K562 (cell line): ENCODE results near the gene RSPH6A. TPM values are rescaled to one million over a fixed set of nuclear protein-coding genes. Genes with fewer than 3 reads are reported as not detected.

Source experiments
- BHLHE40 ChIP-seq: IDR thresholded peaks from 2 replicates; pipeline ENCODE4 v1.6.1; 2011; ENCODE audit warnings: low read length, improper control_type of control experiment
- DNMT1 ChIP-seq: fragments of 450-650 bp; IDR thresholded peaks from 2 replicates; pipeline ENCODE4 v1.6.1; 2016; ENCODE audit warnings: antibody characterized with exemption, mild to moderate bottlenecking
- DPF2 ChIP-seq: fragments of 450-650 bp; IDR thresholded peaks from 2 replicates; pipeline ENCODE4 v1.6.1; 2016
- EP300 ChIP-seq: IDR thresholded peaks from 2 replicates; pipeline ENCODE4 v1.6.1; 2012; ENCODE audit warnings: low read length, improper control_type of control experiment
- GATAD2B ChIP-seq: fragments of 450-650 bp; IDR thresholded peaks from 2 replicates; pipeline ENCODE4 v1.6.1; 2017; ENCODE audit warnings: mild to moderate bottlenecking, borderline replicate concordance
- HDAC6 ChIP-seq: IDR thresholded peaks from 2 replicates; pipeline ENCODE4 v1.6.1; 2012; ENCODE audit warnings: low read depth, mild to moderate bottlenecking, control low read depth, inconsistent platforms, low read length, moderate library complexity
- LARP7 ChIP-seq: fragments of 450-650 bp; IDR thresholded peaks from 2 replicates; pipeline ENCODE4 v1.6.1; 2016
- MTF1 ChIP-seq: fragments of 250-450 bp; sonication (Bioruptor Pico); IDR thresholded peaks from 2 replicates; pipeline ENCODE4 v1.9.0; 2021; ENCODE audit warnings: moderate library complexity, mild to moderate bottlenecking, inconsistent platforms, borderline replicate concordance
- NBN ChIP-seq: fragments of 450-650 bp; IDR thresholded peaks from 2 replicates; pipeline ENCODE4 v1.6.1; 2016; ENCODE audit warnings: low read depth, mild to moderate bottlenecking
- SMARCA5 ChIP-seq: fragments of 450-650 bp; IDR thresholded peaks from 2 replicates; pipeline ENCODE4 v1.6.1; 2016
- ZNF184 ChIP-seq: sonication (generic); formaldehyde crosslinking; IDR thresholded peaks from 2 replicates; pipeline ENCODE4 v1.5.0; 2020; ENCODE audit warnings: missing genetic modification reagents
- ZNF551 ChIP-seq: fragments of 250-450 bp; sonication (Bioruptor Pico); IDR thresholded peaks from 2 replicates; pipeline ENCODE4 v1.5.0; 2021; ENCODE audit warnings: mild to moderate bottlenecking, moderate library complexity
- ZNF589 ChIP-seq: fragments of 200-800 bp; sonication (Bioruptor generic); IDR thresholded peaks from 2 replicates; pipeline ENCODE4 v1.6.1; 2016; ENCODE audit warnings: low read depth, missing genetic modification characterization, missing compliant biosample characterization
- polyA plus RNA-seq, 8 experiments: library from polyadenylated mRNA; depleted of rRNA in 4 of 8; stranded (reverse) in 5 of 8; unstranded in 3 of 8; fragments of >200 nt; fragmentation: Nextera tagmentation in 2 of 8; fragmentation: Illumina TruSeq in 1 of 8; extraction: Ambion mirVana in 2 of 8; extraction: Trizol in 1 of 8; gene quantifications; 2 replicates each; pipeline versions ENCODE4 v1.2.1 to v1.2.3, GENCODE V29; 2011 to 2014; ENCODE audit warnings: inconsistent platforms in 1 of 8, missing spikeins in 1 of 8
- total RNA-seq, 7 experiments: library from RNA; depleted of rRNA in 6 of 7; stranded (reverse); fragments of >200 nt in 6 of 7; fragmentation: Illumina TruSeq in 2 of 7; extraction: Trizol in 2 of 7; gene quantifications; 2 replicates each; pipeline versions ENCODE4 v1.2.1 to v1.2.3, GENCODE V29; 2011 to 2021; ENCODE audit warnings: low replicate concordance in 1 of 7
- TF ChIP-seq, protein P1 (sequence below): fragments of 450-650 bp; IDR thresholded peaks from 2 replicates; pipeline ENCODE4 v1.6.1; 2016; ENCODE audit warnings: borderline replicate concordance
- TF ChIP-seq, protein P2 (sequence below): fragments of 250-450 bp; sonication (Bioruptor Pico); IDR thresholded peaks from 2 replicates; pipeline ENCODE4 v1.5.0; 2021; ENCODE audit warnings: mild to moderate bottlenecking, borderline replicate concordance
- TF ChIP-seq, protein P3 (sequence below): fragments of 450-650 bp; formaldehyde crosslinking; conservative IDR thresholded peaks from 2 replicates; pipeline ENCODE4 v1.4.0; 2022; ENCODE audit warnings: mild to moderate bottlenecking, missing genetic modification characterization
- TF ChIP-seq, protein P4 (sequence below): fragments of 250-450 bp; sonication (Bioruptor Pico); IDR thresholded peaks from 2 replicates; pipeline ENCODE4 v1.8.0; 2021; ENCODE audit warnings: mild to moderate bottlenecking, moderate library complexity

RSPH6A gene
- total and polyA plus RNA-seq, 9 of the 15 experiments (the other 6 are each of a cell fraction or from before 2014, with no cell fraction given), result 0.03 to 0.15 (median 0.07) TPM; not detected in 5

DNA sequence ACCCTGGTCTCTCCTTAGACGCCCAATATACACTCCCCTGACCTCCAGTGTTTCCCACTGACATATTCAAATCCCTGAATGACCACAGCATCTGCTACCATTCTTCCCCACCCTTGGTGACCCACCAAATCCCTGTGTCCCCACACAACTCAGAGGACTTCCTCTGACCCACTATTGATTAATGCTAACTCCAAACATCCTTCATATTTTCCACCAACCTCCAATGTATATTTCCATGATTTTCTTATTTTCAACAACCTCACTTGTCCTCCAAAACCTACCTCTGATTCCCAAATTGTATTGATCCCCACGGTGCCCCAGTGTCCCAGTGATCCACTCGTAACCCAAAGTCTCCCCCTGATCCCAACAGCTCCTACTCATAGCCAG is 21.9 kb downstream of the RSPH6A start (continued):
- TF ChIP-seq ZNF589 (no peak), BHLHE40 (no peak), HDAC6 (no peak), LARP7 (peak; percentile 56; the same call in 1 of the 2 replicates), NBN (peak; percentile 35; the same call in 1 of the 2 replicates), SMARCA5 (peak; percentile 54; the same call in 1 of the 2 replicates), ZNF184 (CRISPR knock-in tag) (no peak), DNMT1 (0 out of 2 replicates have a peak, but pooled peaks have one; percentile 79), ZNF551 (CRISPR knock-in tag) (no peak), GATAD2B (no peak), MTF1 (CRISPR knock-in tag) (no peak), DPF2 (0 out of 2 replicates have a peak, but pooled peaks have one; percentile 25), EP300 (no peak)
- TF ChIP-seq, protein P1, sequence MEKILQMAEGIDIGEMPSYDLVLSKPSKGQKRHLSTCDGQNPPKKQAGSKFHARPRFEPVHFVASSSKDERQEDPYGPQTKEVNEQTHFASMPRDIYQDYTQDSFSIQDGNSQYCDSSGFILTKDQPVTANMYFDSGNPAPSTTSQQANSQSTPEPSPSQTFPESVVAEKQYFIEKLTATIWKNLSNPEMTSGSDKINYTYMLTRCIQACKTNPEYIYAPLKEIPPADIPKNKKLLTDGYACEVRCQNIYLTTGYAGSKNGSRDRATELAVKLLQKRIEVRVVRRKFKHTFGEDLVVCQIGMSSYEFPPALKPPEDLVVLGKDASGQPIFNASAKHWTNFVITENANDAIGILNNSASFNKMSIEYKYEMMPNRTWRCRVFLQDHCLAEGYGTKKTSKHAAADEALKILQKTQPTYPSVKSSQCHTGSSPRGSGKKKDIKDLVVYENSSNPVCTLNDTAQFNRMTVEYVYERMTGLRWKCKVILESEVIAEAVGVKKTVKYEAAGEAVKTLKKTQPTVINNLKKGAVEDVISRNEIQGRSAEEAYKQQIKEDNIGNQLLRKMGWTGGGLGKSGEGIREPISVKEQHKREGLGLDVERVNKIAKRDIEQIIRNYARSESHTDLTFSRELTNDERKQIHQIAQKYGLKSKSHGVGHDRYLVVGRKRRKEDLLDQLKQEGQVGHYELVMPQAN, result 0 out of 2 replicates have a peak, but pooled peaks have one; percentile 25
- TF ChIP-seq, protein P2, sequence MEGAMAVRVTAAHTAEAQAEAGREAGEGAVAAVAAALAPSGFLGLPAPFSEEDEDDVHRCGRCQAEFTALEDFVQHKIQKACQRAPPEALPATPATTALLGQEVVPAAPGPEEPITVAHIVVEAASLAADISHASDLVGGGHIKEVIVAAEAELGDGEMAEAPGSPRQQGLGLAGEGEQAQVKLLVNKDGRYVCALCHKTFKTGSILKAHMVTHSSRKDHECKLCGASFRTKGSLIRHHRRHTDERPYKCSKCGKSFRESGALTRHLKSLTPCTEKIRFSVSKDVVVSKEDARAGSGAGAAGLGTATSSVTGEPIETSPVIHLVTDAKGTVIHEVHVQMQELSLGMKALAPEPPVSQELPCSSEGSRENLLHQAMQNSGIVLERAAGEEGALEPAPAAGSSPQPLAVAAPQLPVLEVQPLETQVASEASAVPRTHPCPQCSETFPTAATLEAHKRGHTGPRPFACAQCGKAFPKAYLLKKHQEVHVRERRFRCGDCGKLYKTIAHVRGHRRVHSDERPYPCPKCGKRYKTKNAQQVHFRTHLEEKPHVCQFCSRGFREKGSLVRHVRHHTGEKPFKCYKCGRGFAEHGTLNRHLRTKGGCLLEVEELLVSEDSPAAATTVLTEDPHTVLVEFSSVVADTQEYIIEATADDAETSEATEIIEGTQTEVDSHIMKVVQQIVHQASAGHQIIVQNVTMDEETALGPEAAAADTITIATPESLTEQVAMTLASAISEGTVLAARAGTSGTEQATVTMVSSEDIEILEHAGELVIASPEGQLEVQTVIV (CRISPR knock-in tag), result no peak
- TF ChIP-seq, protein P3, sequence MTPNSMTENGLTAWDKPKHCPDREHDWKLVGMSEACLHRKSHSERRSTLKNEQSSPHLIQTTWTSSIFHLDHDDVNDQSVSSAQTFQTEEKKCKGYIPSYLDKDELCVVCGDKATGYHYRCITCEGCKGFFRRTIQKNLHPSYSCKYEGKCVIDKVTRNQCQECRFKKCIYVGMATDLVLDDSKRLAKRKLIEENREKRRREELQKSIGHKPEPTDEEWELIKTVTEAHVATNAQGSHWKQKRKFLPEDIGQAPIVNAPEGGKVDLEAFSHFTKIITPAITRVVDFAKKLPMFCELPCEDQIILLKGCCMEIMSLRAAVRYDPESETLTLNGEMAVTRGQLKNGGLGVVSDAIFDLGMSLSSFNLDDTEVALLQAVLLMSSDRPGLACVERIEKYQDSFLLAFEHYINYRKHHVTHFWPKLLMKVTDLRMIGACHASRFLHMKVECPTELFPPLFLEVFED (CRISPR knock-in tag), result no peak
- TF ChIP-seq, protein P4, sequence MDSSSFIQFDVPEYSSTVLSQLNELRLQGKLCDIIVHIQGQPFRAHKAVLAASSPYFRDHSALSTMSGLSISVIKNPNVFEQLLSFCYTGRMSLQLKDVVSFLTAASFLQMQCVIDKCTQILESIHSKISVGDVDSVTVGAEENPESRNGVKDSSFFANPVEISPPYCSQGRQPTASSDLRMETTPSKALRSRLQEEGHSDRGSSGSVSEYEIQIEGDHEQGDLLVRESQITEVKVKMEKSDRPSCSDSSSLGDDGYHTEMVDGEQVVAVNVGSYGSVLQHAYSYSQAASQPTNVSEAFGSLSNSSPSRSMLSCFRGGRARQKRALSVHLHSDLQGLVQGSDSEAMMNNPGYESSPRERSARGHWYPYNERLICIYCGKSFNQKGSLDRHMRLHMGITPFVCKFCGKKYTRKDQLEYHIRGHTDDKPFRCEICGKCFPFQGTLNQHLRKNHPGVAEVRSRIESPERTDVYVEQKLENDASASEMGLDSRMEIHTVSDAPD (CRISPR knock-in tag), result no peak
- TF ChIP-seq, all 486 proteins: peak for 8
